Breast epithelium (tissue), 3 donors: ENCODE measurements around the gene TMEM222.

Source experiments
- POLR2A ChIP-seq: fragments of 450-650 bp; IDR thresholded peaks from one replicate; pipeline ENCODE4 v1.6.1; 2016; ENCODE audit warnings: antibody characterized with exemption, mild to moderate bottlenecking, moderate library complexity
- POLR2AphosphoS5 ChIP-seq, 3 donors: sonication (generic); formaldehyde crosslinking; IDR thresholded peaks; one replicate each; pipeline ENCODE4 v1.6.1; 2017; ENCODE audit warnings: antibody characterized with exemption in 3 of 3
- TF ChIP-seq, protein P1 (sequence below), 3 donors: fragments of 450-650 bp; IDR thresholded peaks; one replicate each; pipeline ENCODE4 v1.5.1; 2016 to 2017; ENCODE audit warnings: antibody characterized with exemption in 3 of 3, mild to moderate bottlenecking in 3 of 3, moderate library complexity in 3 of 3

DNA sequence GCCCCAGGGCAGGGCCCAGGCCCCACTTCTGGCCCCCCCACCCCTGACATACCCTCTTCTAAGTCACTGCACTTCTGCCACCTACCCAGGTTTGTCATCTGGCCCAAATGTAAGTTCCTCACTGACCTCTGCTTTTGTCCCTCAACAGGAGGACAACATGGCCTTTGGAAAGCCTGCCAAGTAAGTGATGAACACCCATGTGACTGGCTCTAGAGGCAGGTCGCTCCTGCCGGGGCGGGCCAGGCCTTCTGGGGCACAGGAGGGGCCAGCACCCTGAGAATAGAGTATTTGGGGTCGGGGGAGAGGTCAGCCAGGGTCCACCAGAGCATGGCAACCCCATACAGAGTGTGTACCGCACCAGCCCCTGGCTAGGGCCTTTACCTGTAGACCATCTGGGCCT lies 10.0 kb downstream of the TMEM222 start:
- TF ChIP-seq POLR2A (no peak), POLR2AphosphoS5 (IDR thresholded peaks at IDR 0.05) (no peak)
- TF ChIP-seq, protein P1, sequence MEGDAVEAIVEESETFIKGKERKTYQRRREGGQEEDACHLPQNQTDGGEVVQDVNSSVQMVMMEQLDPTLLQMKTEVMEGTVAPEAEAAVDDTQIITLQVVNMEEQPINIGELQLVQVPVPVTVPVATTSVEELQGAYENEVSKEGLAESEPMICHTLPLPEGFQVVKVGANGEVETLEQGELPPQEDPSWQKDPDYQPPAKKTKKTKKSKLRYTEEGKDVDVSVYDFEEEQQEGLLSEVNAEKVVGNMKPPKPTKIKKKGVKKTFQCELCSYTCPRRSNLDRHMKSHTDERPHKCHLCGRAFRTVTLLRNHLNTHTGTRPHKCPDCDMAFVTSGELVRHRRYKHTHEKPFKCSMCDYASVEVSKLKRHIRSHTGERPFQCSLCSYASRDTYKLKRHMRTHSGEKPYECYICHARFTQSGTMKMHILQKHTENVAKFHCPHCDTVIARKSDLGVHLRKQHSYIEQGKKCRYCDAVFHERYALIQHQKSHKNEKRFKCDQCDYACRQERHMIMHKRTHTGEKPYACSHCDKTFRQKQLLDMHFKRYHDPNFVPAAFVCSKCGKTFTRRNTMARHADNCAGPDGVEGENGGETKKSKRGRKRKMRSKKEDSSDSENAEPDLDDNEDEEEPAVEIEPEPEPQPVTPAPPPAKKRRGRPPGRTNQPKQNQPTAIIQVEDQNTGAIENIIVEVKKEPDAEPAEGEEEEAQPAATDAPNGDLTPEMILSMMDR (IDR thresholded peaks at IDR 0.05): no peak
